Fibroblast of mammary gland (primary cell): ENCODE results near the gene COBL.

ENCODE experiments used
- DNase-seq: peaks from one replicate; pipeline ENCODE4 v3.0.0-alpha.2; 2010; ENCODE audit warnings: low read depth
- H3K4me3 ChIP-seq: 2 replicates; pipeline ENCODE4 v1.5.1; 2011; ENCODE audit warnings: low read depth, mild to moderate bottlenecking, low read length, moderate library complexity; ENCODE audit not compliant: control insufficient read depth
- CTCF ChIP-seq: conservative IDR thresholded peaks from 2 replicates; pipeline ENCODE4 v1.5.1; 2011; ENCODE audit warnings: low read depth, low read length, inconsistent platforms; ENCODE audit not compliant: control insufficient read depth, insufficient read depth

COBL gene

GRCh38 chr7:51138123-51139085 lies 178.2 kb downstream of the COBL start:
- H3K4me3 ChIP-seq: no peak overlapping the region
- TF ChIP-seq CTCF: no peak
- DNase-seq: no peak

- TF ChIP-seq CTCF: no peak
- no peak overlapping the region for H3K4me3 ChIP-seq
- no peak for DNase-seq
Observed at GRCh38 chr7:51135576-51135975, 181.0 kb downstream of the COBL start.

- H3K4me3 ChIP-seq: no peak overlapping the region
- DNase-seq: peak; percentile 45
- TF ChIP-seq CTCF: no peak
Observed at GRCh38 chr7:51134013-51134441, 182.6 kb downstream of the COBL start.

- no peak for DNase-seq
- no peak overlapping the region for H3K4me3 ChIP-seq
- TF ChIP-seq CTCF: no peak
Observed at GRCh38 chr7:51132661-51133060, 183.9 kb downstream of the COBL start.

GRCh38 chr7:51129527-51130472 lies 186.8 kb downstream of the COBL start:
- no peak for TF ChIP-seq CTCF
- H3K4me3 ChIP-seq: no peak overlapping the region
- DNase-seq: no peak

GRCh38 chr7:51128545-51129435 lies 187.8 kb downstream of the COBL start:
- no peak for DNase-seq
- no peak overlapping the region for H3K4me3 ChIP-seq
- no peak for TF ChIP-seq CTCF
